Astrocyte (in vitro differentiated cells and primary cell): ENCODE data around the gene C1GALT1C1L. TPM values are rescaled to one million over a fixed set of nuclear protein-coding genes. Genes with fewer than 3 reads are reported as not detected.
"Not testable (repeated sequence)": the region's sequence is repeated elsewhere in the genome, so short reads cannot be mapped to it uniquely, and the experiment has no call there.

Experiments
- DNase-seq: peaks from one replicate; pipeline ENCODE4 v3.0.0-alpha.2; 2010; ENCODE audit warnings: low read depth
- FAIRE-seq: peaks from 2 replicates; lab custom pipeline; 2011; peaks lifted over from hg19 to GRCh38; lab: Jason Lieb, UNC
- H2AFZ ChIP-seq: 2 replicates; pipeline ENCODE4 v1.6.0; 2012; ENCODE audit warnings: low read depth, low read length, inconsistent platforms
- H3K27ac ChIP-seq: 2 replicates; pipeline ENCODE4 v1.5.1; 2011; ENCODE audit warnings: low read depth, low read length, inconsistent platforms
- H3K27me3 ChIP-seq: 2 replicates; pipeline ENCODE4 v1.6.0; 2011; ENCODE audit warnings: low read length, inconsistent platforms; ENCODE audit not compliant: insufficient read depth
- H3K36me3 ChIP-seq: 2 replicates; pipeline ENCODE4 v1.5.1; 2011; ENCODE audit warnings: low read length, inconsistent platforms; ENCODE audit not compliant: insufficient read depth
- H3K4me1 ChIP-seq: 2 replicates; pipeline ENCODE4 v1.5.1; 2011; ENCODE audit warnings: low read length, inconsistent platforms; ENCODE audit not compliant: insufficient read depth
- H3K4me2 ChIP-seq: 2 replicates; pipeline ENCODE4 v1.6.0; 2012; ENCODE audit warnings: low read length, inconsistent platforms
- H3K4me3 ChIP-seq: 2 replicates; pipeline ENCODE4 v1.5.1; 2011; ENCODE audit warnings: low read depth, mild to moderate bottlenecking, low read length, inconsistent platforms; ENCODE audit not compliant: insufficient read depth
- H3K79me2 ChIP-seq: 2 replicates; pipeline ENCODE4 v1.6.0; 2012; ENCODE audit warnings: mild to moderate bottlenecking, low read length, inconsistent platforms; ENCODE audit not compliant: insufficient read depth
- H3K9ac ChIP-seq: 2 replicates; pipeline ENCODE4 v1.6.0; 2012; ENCODE audit warnings: mild to moderate bottlenecking, low read length, inconsistent platforms
- H3K9me3 ChIP-seq: 2 replicates; pipeline ENCODE4 v1.5.1; 2012; ENCODE audit warnings: low read depth, mild to moderate bottlenecking, low read length, inconsistent platforms; ENCODE audit not compliant: insufficient read depth
- H4K20me1 ChIP-seq: 2 replicates; pipeline ENCODE4 v1.6.0; 2012; ENCODE audit warnings: low read length, inconsistent platforms; ENCODE audit not compliant: insufficient read depth
- H3K27ac Mint-ChIP-seq: one replicate; pipeline ENCODE4 v1.8.0; 2021; ENCODE audit warnings: mild to moderate bottlenecking, mixed read lengths; ENCODE audit not compliant: unreplicated experiment
- H3K27me3 Mint-ChIP-seq: one replicate; pipeline ENCODE4 v1.8.0; 2021; ENCODE audit warnings: low read depth, mixed read lengths; ENCODE audit not compliant: unreplicated experiment
- H3K36me3 Mint-ChIP-seq: one replicate; pipeline ENCODE4 v1.8.0; 2021; ENCODE audit warnings: low read depth, mixed read lengths; ENCODE audit not compliant: unreplicated experiment
- H3K4me1 Mint-ChIP-seq: one replicate; pipeline ENCODE4 v1.8.0; 2021; ENCODE audit warnings: low read depth, mixed read lengths; ENCODE audit not compliant: unreplicated experiment
- H3K4me3 Mint-ChIP-seq: one replicate; pipeline ENCODE4 v1.8.0; 2021; ENCODE audit warnings: mild to moderate bottlenecking, moderate library complexity, mixed read lengths; ENCODE audit not compliant: unreplicated experiment
- H3K9me3 Mint-ChIP-seq: one replicate; pipeline ENCODE4 v1.8.0; 2021; ENCODE audit warnings: mild to moderate bottlenecking, mixed read lengths; ENCODE audit not compliant: unreplicated experiment
- EZH2 ChIP-seq: IDR thresholded peaks from 2 replicates; pipeline ENCODE4 v1.6.1; 2012; ENCODE audit warnings: mild to moderate bottlenecking, low read length, inconsistent platforms; ENCODE audit not compliant: insufficient read depth
- total RNA-seq: library from RNA; stranded (reverse); gene quantifications from 2 replicates; pipeline ENCODE4 v1.2.1, GENCODE V29; 2021
- TF ChIP-seq, protein P1 (sequence below): IDR thresholded peaks from 2 replicates; pipeline ENCODE4 v1.5.1; 2011; ENCODE audit warnings: low read depth, mild to moderate bottlenecking, inconsistent platforms, low read length, moderate library complexity; ENCODE audit not compliant: insufficient read depth

C1GALT1C1L gene
- total RNA-seq, 1 donor from 2014 or later: not detected

DNA sequence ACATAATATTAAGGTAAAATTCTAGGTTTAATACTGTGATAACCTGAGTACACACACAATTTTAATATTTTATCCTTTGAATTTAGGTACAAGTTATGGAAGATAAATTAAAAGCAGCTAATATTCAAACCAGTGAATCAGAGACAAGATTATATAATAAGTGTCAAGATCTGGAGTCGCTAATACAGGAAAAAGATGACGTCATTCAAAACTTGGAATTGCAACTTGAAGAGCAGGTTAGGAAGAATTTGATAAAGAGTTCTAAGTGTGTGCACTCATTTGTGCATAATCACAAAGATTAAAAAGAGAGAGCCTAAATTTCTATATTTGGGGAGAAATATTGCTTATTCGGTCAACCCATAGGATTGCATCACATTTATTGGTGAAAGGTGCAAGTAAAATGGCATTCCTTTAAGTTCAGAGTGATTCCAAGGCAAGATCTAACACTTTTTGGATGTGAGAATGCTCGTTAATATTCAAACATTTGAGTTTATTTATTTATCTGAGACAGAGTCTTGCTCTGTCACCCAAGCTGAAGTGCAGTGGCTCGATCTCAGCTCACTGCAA is 16.3 kb upstream of the C1GALT1C1L start:
- TF ChIP-seq, protein P1, sequence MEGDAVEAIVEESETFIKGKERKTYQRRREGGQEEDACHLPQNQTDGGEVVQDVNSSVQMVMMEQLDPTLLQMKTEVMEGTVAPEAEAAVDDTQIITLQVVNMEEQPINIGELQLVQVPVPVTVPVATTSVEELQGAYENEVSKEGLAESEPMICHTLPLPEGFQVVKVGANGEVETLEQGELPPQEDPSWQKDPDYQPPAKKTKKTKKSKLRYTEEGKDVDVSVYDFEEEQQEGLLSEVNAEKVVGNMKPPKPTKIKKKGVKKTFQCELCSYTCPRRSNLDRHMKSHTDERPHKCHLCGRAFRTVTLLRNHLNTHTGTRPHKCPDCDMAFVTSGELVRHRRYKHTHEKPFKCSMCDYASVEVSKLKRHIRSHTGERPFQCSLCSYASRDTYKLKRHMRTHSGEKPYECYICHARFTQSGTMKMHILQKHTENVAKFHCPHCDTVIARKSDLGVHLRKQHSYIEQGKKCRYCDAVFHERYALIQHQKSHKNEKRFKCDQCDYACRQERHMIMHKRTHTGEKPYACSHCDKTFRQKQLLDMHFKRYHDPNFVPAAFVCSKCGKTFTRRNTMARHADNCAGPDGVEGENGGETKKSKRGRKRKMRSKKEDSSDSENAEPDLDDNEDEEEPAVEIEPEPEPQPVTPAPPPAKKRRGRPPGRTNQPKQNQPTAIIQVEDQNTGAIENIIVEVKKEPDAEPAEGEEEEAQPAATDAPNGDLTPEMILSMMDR: no peak
- TF ChIP-seq EZH2: no peak
- no peaks in the 10 kb centered on the region for H3K9me3 ChIP-seq
- DNase-seq: no peak
- no peak overlapping the region for H3K27ac Mint-ChIP-seq
- no peak overlapping the region for H3K4me3 ChIP-seq
- H3K4me3 Mint-ChIP-seq: no peak overlapping the region
- H3K4me1 ChIP-seq: no peaks in the 10 kb centered on the region
- H3K4me1 Mint-ChIP-seq: no peaks in the 10 kb centered on the region
- no peak overlapping the region for H2AFZ ChIP-seq
- H3K27ac ChIP-seq: no peak overlapping the region
- H3K36me3 Mint-ChIP-seq: peaks cover 2% of the 10 kb centered on the region
- H3K9me3 Mint-ChIP-seq: no peaks in the 10 kb centered on the region
- no peaks in the 10 kb centered on the region for H4K20me1 ChIP-seq
- H3K27me3 Mint-ChIP-seq: no peaks in the 10 kb centered on the region
- no peaks in the 10 kb centered on the region for H3K27me3 ChIP-seq
- H3K79me2 ChIP-seq: no peaks in the 10 kb centered on the region
- no peak overlapping the region for H3K9ac ChIP-seq
- FAIRE-seq: no peak
- no peaks in the 10 kb centered on the region for H3K36me3 ChIP-seq
- no peak overlapping the region for H3K4me2 ChIP-seq

DNA sequence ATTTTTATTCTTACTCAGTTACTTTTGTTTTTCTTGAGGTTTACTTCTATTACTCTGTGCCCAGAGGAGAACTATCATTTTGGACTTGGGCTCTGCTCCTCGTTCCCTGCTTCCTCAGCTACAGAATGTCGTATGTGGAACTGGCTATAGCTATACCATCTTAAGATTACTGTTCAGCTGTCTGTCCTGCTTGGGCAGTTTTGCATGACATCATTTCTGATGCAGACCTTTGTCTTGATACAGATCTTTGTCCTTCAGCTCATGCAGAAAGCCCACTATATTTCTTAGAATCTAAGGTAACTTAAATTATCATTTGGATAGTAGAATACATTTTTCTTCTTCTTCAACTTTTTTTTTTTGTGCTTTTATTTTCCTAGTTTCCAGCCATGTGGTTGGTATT is 13.8 kb upstream of the C1GALT1C1L start:
- Mint-ChIP-seq H3K27ac (no peak overlapping the region), H3K36me3 (peaks cover 2% of the 10 kb centered on the region), H3K9me3 (no peaks in the 10 kb centered on the region), H3K4me1 (peaks cover 3% of the 10 kb centered on the region), H3K27me3 (no peaks in the 10 kb centered on the region), H3K4me3 (no peak overlapping the region)
- H3K4me3 ChIP-seq: no peak overlapping the region
- no peak for TF ChIP-seq EZH2
- TF ChIP-seq, protein P1: no peak
- H3K36me3 ChIP-seq: no peaks in the 10 kb centered on the region
- no peaks in the 10 kb centered on the region for H3K27me3 ChIP-seq
- H3K9me3 ChIP-seq: no peaks in the 10 kb centered on the region
- no peak overlapping the region for H3K9ac ChIP-seq
- H4K20me1 ChIP-seq: no peaks in the 10 kb centered on the region
- no peak overlapping the region for H2AFZ ChIP-seq
- FAIRE-seq (no peak), DNase-seq (no peak)
- H3K4me1 ChIP-seq: no peaks in the 10 kb centered on the region
- H3K79me2 ChIP-seq: no peaks in the 10 kb centered on the region
- H3K27ac ChIP-seq: no peak overlapping the region
- H3K4me2 ChIP-seq: no peak overlapping the region

DNA sequence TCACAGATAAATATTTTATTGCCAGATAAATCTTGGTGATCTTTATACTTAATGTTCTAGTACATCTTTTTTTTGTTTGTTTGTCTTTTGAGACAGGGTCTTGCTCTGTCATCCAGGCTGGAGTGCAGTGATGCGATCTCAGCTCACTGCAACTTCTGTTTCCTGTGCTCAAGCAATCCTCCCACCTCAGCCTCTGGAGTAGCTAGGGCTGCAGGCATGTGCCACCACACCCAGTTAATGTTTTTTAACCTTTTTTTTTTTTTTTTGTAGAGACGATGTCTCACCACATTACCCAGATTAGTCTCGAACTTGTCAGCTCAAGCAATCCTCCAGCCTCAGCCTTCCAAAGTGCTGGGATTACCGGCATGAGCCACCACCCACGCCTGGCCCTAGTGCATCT is 9.1 kb upstream of the C1GALT1C1L start:
- Histone ChIP-seq H3K27ac (no peak overlapping the region), H3K4me1 (no peaks in the 10 kb centered on the region), H4K20me1 (no peaks in the 10 kb centered on the region), H3K27me3 (no peaks in the 10 kb centered on the region), H3K4me2 (no peak overlapping the region), H3K4me3 (no peak overlapping the region), H3K9ac (no peak overlapping the region), H2AFZ (no peak overlapping the region), H3K36me3 (no peaks in the 10 kb centered on the region), H3K9me3 (no peaks in the 10 kb centered on the region), H3K79me2 (no peaks in the 10 kb centered on the region)
- H3K4me1 Mint-ChIP-seq: peaks cover 3% of the 10 kb centered on the region
- H3K4me3 Mint-ChIP-seq: no peak overlapping the region
- H3K27ac Mint-ChIP-seq: no peak overlapping the region
- H3K9me3 Mint-ChIP-seq: no peaks in the 10 kb centered on the region
- FAIRE-seq: no peak
- no peak for DNase-seq
- no peaks in the 10 kb centered on the region for H3K27me3 Mint-ChIP-seq
- TF ChIP-seq EZH2: no peak
- TF ChIP-seq, protein P1: no peak
- peaks cover 2% of the 10 kb centered on the region for H3K36me3 Mint-ChIP-seq

DNA sequence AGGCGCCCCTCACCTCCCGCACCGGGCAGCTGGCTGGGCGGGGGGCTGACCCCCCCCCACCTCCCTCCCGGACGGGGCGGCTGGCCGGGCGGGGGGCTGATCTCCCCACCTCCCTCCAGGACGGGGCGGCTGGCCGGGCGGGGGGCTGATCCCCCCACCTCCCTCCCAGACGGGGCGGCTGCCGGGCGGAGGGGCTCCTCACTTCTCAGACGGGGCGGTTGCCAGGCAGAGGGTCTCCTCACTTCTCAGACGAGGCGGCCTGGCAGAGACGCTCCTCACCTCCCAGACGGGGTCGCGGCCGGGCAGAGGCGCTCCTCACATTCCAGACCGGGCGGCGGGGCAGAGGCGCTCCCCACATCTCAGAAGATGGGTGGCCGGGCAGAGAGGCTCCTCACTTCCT is 1.6 kb upstream of the C1GALT1C1L start:
- not testable (repeated sequence) for H3K36me3 ChIP-seq, H3K27ac Mint-ChIP-seq, H3K79me2 ChIP-seq, DNase-seq, H3K4me1 ChIP-seq, H3K9ac ChIP-seq, H3K4me3 ChIP-seq, H3K9me3 ChIP-seq, H4K20me1 ChIP-seq, H3K36me3 Mint-ChIP-seq, H3K27me3 ChIP-seq, H3K4me2 ChIP-seq, H3K4me3 Mint-ChIP-seq, FAIRE-seq, H3K27me3 Mint-ChIP-seq, H3K9me3 Mint-ChIP-seq, H3K27ac ChIP-seq, H2AFZ ChIP-seq, H3K4me1 Mint-ChIP-seq
